Effector memory CD8-positive, alpha-beta T cell (primary cell): ENCODE data around the gene FEM1C.

Experiments
- ATAC-seq: fragments of 150-1000 bp; cut with Tn5 transposase; replicated peaks from 2 replicates; pipeline ENCODE4 v1.10.0; 2021; ENCODE audit warnings: mild to moderate bottlenecking, moderate library complexity
- DNase-seq, 3 experiments: peaks; one replicate each; pipeline ENCODE4 v3.0.0; 2021
- H3K27ac Mint-ChIP-seq, 2 donors: one replicate each; pipeline ENCODE4 v1.8.0; 2022; ENCODE audit warnings: mild to moderate bottlenecking in 2 of 2, mixed read lengths in 2 of 2, moderate library complexity in 2 of 2
- H3K27me3 Mint-ChIP-seq, 2 donors: one replicate each; pipeline ENCODE4 v1.8.0; 2022; ENCODE audit warnings: mixed read lengths in 2 of 2
- H3K36me3 Mint-ChIP-seq: one replicate; pipeline ENCODE4 v1.8.0; 2022; ENCODE audit warnings: mild to moderate bottlenecking, moderate library complexity, mixed read lengths; ENCODE audit not compliant: insufficient read depth
- H3K4me1 Mint-ChIP-seq, 2 donors: one replicate each; pipeline ENCODE4 v1.8.0; 2022; ENCODE audit warnings: low read depth in 2 of 2, mixed read lengths in 2 of 2
- H3K4me3 Mint-ChIP-seq, 2 donors: one replicate each; pipeline ENCODE4 v1.8.0; 2022; ENCODE audit warnings: mild to moderate bottlenecking in 2 of 2, mixed read lengths in 2 of 2, moderate library complexity in 2 of 2
- H3K9me3 Mint-ChIP-seq, 2 donors: one replicate each; pipeline ENCODE4 v1.8.0; 2022; ENCODE audit warnings: mixed read lengths in 2 of 2

FEM1C gene

DNA sequence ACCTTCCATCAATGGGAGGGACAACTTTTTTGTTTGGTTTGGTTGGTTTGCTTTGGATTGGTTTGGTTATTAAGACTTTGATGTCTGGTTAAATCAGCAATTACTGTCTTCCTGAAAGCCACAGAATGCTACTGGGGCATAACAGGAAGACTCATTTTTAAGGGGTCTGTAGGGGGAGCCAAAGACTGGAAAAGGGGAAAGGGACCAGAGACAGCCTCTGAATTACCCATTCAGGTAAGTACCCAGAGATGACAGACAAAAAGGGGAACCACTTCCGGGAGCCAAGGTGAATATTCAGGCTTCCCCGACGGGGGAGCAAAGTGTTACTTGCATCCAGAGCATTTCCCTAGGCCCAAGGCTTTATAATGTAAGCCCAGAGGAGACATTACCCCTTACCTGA is 4.6 kb upstream of the FEM1C start:
- no peak for DNase-seq
- no peak overlapping the region for H3K27ac Mint-ChIP-seq
- H3K36me3 Mint-ChIP-seq = peaks cover 8% of the 10 kb centered on the region

GRCh38 chr5:115548683-115549082 is 4.1 kb upstream of the FEM1C start:
- H3K27me3 Mint-ChIP-seq = peaks cover 7 to 23% of the 10 kb centered on the region in 2 donors
- DNase-seq = no peak
- peaks cover 0 to 1% of the 10 kb centered on the region in 2 donors for H3K9me3 Mint-ChIP-seq
- peaks cover 12% of the 10 kb centered on the region for H3K36me3 Mint-ChIP-seq
- H3K27ac Mint-ChIP-seq = no peak overlapping the region
- peaks cover 4 to 7% of the 10 kb centered on the region in 2 donors for H3K4me1 Mint-ChIP-seq
- no peak for ATAC-seq
- no peak overlapping the region for H3K4me3 Mint-ChIP-seq

More for the DNA sequence above, 4.6 kb upstream of the FEM1C start:
- Mint-ChIP-seq H3K27me3 (peaks cover 7 to 23% of the 10 kb centered on the region in 2 donors), H3K4me3 (no peak overlapping the region), H3K9me3 (peaks cover 0 to 1% of the 10 kb centered on the region in 2 donors), H3K4me1 (peaks cover 3 to 4% of the 10 kb centered on the region in 2 donors)
- ATAC-seq = no peak

- H3K36me3 Mint-ChIP-seq = peaks cover 21% of the 10 kb centered on the region
- ATAC-seq (no peak), DNase-seq (no peak)
- H3K4me3 Mint-ChIP-seq = peak overlapping the region; percentile 95 to 98
- no peaks in the 10 kb centered on the region for H3K27me3 Mint-ChIP-seq
- H3K4me1 Mint-ChIP-seq = peaks cover 25 to 38% of the 10 kb centered on the region in 2 donors
- H3K27ac Mint-ChIP-seq = peak overlapping the region; percentile 98
- peaks cover 0 to 1% of the 10 kb centered on the region in 2 donors for H3K9me3 Mint-ChIP-seq
Measured at GRCh38 chr5:115545351-115545882, 842 bp upstream of the FEM1C start.

DNA sequence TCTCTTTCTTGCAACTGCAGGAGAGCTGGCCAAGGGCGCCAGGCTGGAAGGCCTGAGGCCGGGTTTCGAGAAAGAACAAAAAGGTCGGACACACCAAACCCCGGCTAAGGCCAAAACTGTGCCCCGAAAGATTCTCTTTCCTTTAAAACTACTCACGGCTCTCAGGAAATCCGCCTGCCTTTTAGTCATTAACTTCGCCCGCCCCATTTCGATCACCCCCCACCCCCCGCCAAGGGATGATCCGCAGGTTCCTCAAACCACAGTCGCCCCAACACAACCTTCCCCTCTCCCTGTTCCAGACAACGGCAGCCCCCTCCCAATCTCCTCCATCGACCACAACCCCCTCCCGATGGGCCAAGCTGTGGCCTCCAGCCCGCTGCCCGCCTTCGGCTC is 536 bp downstream of the FEM1C start:
- H3K9me3 Mint-ChIP-seq = peaks cover 0 to 1% of the 10 kb centered on the region in 2 donors
- ATAC-seq = peak; percentile 32
- peak; percentile 26 to 49 (median 39) for DNase-seq
- peaks cover 38 to 52% of the 10 kb centered on the region in 2 donors for H3K4me1 Mint-ChIP-seq
- H3K36me3 Mint-ChIP-seq = peaks cover 27% of the 10 kb centered on the region
- no peaks in the 10 kb centered on the region for H3K27me3 Mint-ChIP-seq
- H3K27ac Mint-ChIP-seq = peak overlapping the region; percentile 98
- H3K4me3 Mint-ChIP-seq = peak overlapping the region; percentile 95 to 98

DNA sequence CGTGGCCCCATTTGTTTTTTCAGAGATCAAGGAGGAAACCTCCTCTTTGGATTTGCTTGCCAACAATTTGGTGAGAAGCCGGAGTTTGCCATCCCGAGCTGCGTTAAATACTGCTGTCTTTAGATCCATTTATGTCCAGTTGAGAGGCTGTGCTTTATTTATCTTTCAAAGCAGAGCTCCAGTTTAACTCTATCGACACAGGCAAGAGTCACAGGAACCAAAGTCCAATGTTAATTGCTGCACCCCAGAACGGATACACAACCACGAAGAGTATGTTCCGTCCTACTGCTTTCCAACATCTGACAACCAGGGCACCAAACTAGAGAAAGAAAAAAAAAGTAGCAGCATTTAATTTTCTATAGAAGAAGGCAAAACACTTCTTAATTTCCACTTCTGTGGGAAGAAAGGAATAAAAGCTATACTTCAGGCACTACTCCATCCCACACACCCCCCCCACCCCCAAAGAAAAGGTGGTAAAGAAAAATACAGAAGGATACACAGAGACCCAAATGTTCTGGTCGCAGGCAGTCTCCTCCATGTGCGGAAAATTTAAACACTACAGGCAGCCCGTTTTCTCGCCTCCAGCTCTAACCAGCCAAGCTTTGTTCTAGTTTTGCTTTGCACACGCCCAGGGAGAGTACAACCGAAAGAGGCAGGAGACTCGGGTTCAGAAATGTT is 1.1 kb downstream of the FEM1C start:
- DNase-seq = peak in 1 of 3 experiments; percentile 34
- H3K27me3 Mint-ChIP-seq = no peaks in the 10 kb centered on the region
- H3K27ac Mint-ChIP-seq = peak overlapping the region; percentile 98
- H3K36me3 Mint-ChIP-seq = peaks cover 29% of the 10 kb centered on the region
- H3K4me1 Mint-ChIP-seq = peaks cover 43 to 57% of the 10 kb centered on the region in 2 donors
- H3K4me3 Mint-ChIP-seq = peak overlapping the region; percentile 95 to 98
- peaks cover 0 to 1% of the 10 kb centered on the region in 2 donors for H3K9me3 Mint-ChIP-seq
- peak; percentile 37 for ATAC-seq

DNA sequence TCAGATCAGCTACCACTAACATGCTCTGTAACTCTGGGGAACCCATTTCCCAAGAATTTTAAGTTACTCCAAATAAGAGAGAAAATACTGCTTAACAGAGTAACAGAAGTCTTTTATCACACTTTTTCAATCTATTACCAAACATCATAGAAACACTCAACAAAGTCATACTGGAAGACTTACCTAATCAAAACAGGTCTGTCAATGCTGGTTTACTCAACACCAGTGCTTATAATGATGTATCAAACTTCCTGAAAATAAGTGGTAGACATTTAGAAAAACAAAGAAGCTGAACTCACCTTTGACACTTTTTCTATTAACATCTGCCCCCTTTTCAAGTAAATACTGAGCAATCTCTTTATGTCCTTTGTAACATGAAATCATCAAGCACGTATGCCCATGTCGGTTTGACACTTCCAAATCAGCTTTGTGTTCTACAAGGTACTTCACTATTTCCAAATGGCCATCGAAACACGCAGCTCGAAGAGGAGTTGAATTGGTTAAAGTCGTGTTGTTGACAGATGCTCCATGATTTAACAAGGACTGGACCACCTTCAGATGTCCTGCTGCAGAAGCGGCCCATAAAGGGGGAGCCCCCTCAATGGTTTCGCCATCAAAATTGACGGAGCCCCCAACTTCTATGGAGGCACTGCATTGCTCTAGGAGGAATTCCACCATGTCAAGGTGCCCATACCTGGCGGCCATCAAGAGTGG is 1.8 kb downstream of the FEM1C start:
- peak overlapping the region; percentile 95 to 98 for H3K4me3 Mint-ChIP-seq
- H3K4me1 Mint-ChIP-seq = peaks cover 48 to 63% of the 10 kb centered on the region in 2 donors
- peaks cover 0 to 1% of the 10 kb centered on the region in 2 donors for H3K9me3 Mint-ChIP-seq
- H3K27ac Mint-ChIP-seq = peak overlapping the region; percentile 98
- H3K27me3 Mint-ChIP-seq = no peaks in the 10 kb centered on the region
- ATAC-seq (no peak), DNase-seq (no peak)
- H3K36me3 Mint-ChIP-seq = peaks cover 29% of the 10 kb centered on the region

GRCh38 chr5:115542086-115542485 is 2.5 kb downstream of the FEM1C start:
- DNase-seq (no peak), ATAC-seq (no peak)
- H3K9me3 Mint-ChIP-seq = peaks cover 0 to 1% of the 10 kb centered on the region in 2 donors
- H3K36me3 Mint-ChIP-seq = peaks cover 26% of the 10 kb centered on the region
- peak overlapping the region in 1 of 2 donors; percentile 98 for H3K27ac Mint-ChIP-seq
- H3K27me3 Mint-ChIP-seq = no peaks in the 10 kb centered on the region
- peak overlapping the region; percentile 95 to 98 for H3K4me3 Mint-ChIP-seq
- peaks cover 51 to 67% of the 10 kb centered on the region in 2 donors for H3K4me1 Mint-ChIP-seq

DNA sequence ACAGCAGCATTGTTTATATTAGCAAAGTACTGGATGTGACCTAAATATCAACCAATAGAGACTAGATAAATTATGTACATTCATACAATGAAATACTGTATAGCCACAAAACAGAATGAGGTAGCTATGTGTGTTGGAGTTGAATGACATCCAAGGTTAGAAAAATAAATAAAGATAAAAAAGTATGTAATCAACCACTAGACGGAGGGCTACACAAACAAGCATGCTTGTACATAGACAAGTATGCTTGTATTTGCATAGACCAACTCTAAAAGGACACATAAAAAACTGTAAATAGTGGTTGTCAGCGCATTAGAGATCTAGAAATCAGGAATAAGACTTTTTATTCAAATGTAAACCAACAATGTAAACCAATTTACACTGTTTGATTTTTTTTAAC is 3.0 kb downstream of the FEM1C start:
- Mint-ChIP-seq H3K4me1 (peaks cover 54 to 72% of the 10 kb centered on the region in 2 donors), H3K4me3 (peak overlapping the region; percentile 95 to 98)

GRCh38 chr5:115535479-115536035 is 9.0 kb downstream of the FEM1C start:
- H3K36me3 Mint-ChIP-seq = peaks cover 25% of the 10 kb centered on the region
- no peaks in the 10 kb centered on the region for H3K9me3 Mint-ChIP-seq
- no peak overlapping the region for H3K27ac Mint-ChIP-seq
- peaks cover 51 to 75% of the 10 kb centered on the region in 2 donors for H3K4me1 Mint-ChIP-seq
- H3K27me3 Mint-ChIP-seq = no peaks in the 10 kb centered on the region
- no peak for DNase-seq
- peak overlapping the region in 1 of 2 donors; percentile 57 for H3K4me3 Mint-ChIP-seq
- no peak for ATAC-seq

More for the DNA sequence above, 3.0 kb downstream of the FEM1C start:
- Mint-ChIP-seq H3K27me3 (no peaks in the 10 kb centered on the region), H3K27ac (peak overlapping the region in 1 of 2 donors; percentile 98), H3K36me3 (peaks cover 26% of the 10 kb centered on the region), H3K9me3 (peaks cover 0 to 1% of the 10 kb centered on the region in 2 donors)
- ATAC-seq = no peak
- DNase-seq = no peak

- no peak for ATAC-seq
- H3K36me3 Mint-ChIP-seq = peaks cover 27% of the 10 kb centered on the region
- peaks cover 39 to 67% of the 10 kb centered on the region in 2 donors for H3K4me1 Mint-ChIP-seq
Measured at GRCh38 chr5:115532517-115532916, 12.1 kb downstream of the FEM1C start.

GRCh38 chr5:115531787-115532367 is 12.7 kb downstream of the FEM1C start:
- H3K4me1 Mint-ChIP-seq = peaks cover 33 to 63% of the 10 kb centered on the region in 2 donors
- no peak for ATAC-seq
- no peak for DNase-seq
- no peak overlapping the region for H3K27ac Mint-ChIP-seq
- H3K27me3 Mint-ChIP-seq = no peaks in the 10 kb centered on the region
- no peaks in the 10 kb centered on the region for H3K9me3 Mint-ChIP-seq
- H3K4me3 Mint-ChIP-seq = peak overlapping the region in 1 of 2 donors; percentile 1
- H3K36me3 Mint-ChIP-seq = peaks cover 27% of the 10 kb centered on the region

More at GRCh38 chr5:115532517-115532916, 12.1 kb downstream of the FEM1C start:
- Mint-ChIP-seq H3K27ac (no peak overlapping the region), H3K4me3 (no peak overlapping the region), H3K9me3 (no peaks in the 10 kb centered on the region), H3K27me3 (no peaks in the 10 kb centered on the region)
- no peak for DNase-seq

DNA sequence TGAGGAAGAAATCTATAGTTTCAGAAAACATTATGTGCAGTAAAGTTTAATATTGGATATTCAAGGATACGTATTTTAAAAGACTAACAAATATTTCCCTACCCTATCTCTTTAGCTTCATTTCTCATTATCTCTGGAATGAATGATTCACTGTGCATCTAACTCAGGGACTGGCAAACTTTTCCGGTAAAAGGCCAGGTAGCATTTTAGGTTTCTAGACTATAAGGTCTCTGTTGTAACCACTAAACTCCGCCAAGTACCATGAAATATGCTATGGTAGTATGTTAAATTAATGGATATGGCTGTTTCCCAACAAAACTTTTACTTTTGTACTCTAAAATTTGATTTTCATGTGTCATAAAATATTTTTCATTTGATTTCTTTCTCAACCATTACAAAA is 13.2 kb downstream of the FEM1C start:
- no peaks in the 10 kb centered on the region for H3K27me3 Mint-ChIP-seq
- H3K36me3 Mint-ChIP-seq = peaks cover 27% of the 10 kb centered on the region
- no peak overlapping the region for H3K4me3 Mint-ChIP-seq
- H3K4me1 Mint-ChIP-seq = peaks cover 30 to 63% of the 10 kb centered on the region in 2 donors
- H3K27ac Mint-ChIP-seq = no peak overlapping the region
- ATAC-seq (no peak), DNase-seq (no peak)
- H3K9me3 Mint-ChIP-seq = no peaks in the 10 kb centered on the region

DNA sequence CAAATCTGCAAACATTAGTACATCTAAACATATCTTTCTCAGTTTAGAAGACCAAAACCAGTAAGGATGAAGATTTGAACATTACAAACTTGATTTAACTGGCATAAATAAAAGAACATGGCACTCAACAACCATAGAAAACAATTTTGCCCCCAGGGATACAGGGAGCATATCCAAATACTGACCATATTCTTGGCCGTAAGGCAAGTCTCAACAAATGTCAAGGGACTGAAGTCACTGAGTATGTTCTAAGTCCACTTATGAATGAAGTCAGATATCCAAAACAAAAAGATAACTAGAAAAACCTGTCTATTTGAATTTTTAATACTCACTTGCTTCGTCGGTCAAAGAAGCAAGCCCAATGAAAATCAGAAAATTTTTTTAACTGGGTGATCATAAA is 14.1 kb downstream of the FEM1C start:
- no peaks in the 10 kb centered on the region for H3K27me3 Mint-ChIP-seq
- no peak overlapping the region for H3K4me3 Mint-ChIP-seq
- H3K4me1 Mint-ChIP-seq = peaks cover 24 to 58% of the 10 kb centered on the region in 2 donors
- H3K27ac Mint-ChIP-seq = no peak overlapping the region
- no peaks in the 10 kb centered on the region for H3K9me3 Mint-ChIP-seq
- peaks cover 34% of the 10 kb centered on the region for H3K36me3 Mint-ChIP-seq
- DNase-seq = no peak
- no peak for ATAC-seq
